Stimulated activated naive CD4-positive, alpha-beta T cell (primary cell): ENCODE data around the gene STK11.

Experiments
- DNase-seq, 6 experiments: peaks; one replicate each; lab custom pipeline; 2025; lab: John Stamatoyannopoulos, UW

The STK11 gene

GRCh38 chr19:1205114-1206099 is at the start of gene STK11:
TSS of gene STK11 (plus strand) at chr19:1205778. CDS start at chr19:1206914, 1,136 bp downstream.
- peak; percentile 97 to 99 (median 98) for DNase-seq

- DNase-seq = no peak
Observed at GRCh38 chr19:1156305-1156801, 49.2 kb upstream of the STK11 start.

GRCh38 chr19:1156830-1157615 is 48.6 kb upstream of the STK11 start:
- no peak for DNase-seq

GRCh38 chr19:1157931-1158884 is 47.4 kb upstream of the STK11 start:
- DNase-seq = no peak

GRCh38 chr19:1158885-1159448 is 46.6 kb upstream of the STK11 start:
- no peak for DNase-seq

GRCh38 chr19:1159864-1160595 is 45.5 kb upstream of the STK11 start:
- DNase-seq = no peak

GRCh38 chr19:1161716-1162115 is 43.9 kb upstream of the STK11 start:
- DNase-seq = no peak

- DNase-seq = no peak
Observed at GRCh38 chr19:1162404-1163282, 42.9 kb upstream of the STK11 start.

- DNase-seq = no peak
Observed at GRCh38 chr19:1163283-1163933, 42.2 kb upstream of the STK11 start.

- DNase-seq = no peak
Observed at GRCh38 chr19:1163934-1164683, 41.5 kb upstream of the STK11 start.

- DNase-seq = no peak
Observed at GRCh38 chr19:1164684-1165531, 40.7 kb upstream of the STK11 start.

- DNase-seq = no peak
Observed at GRCh38 chr19:1166872-1167573, 38.6 kb upstream of the STK11 start.

GRCh38 chr19:1167687-1168571 is 37.6 kb upstream of the STK11 start:
- no peak for DNase-seq

GRCh38 chr19:1168572-1169410 is 36.8 kb upstream of the STK11 start:
- no peak for DNase-seq

- no peak for DNase-seq
Observed at GRCh38 chr19:1169411-1169791, 36.2 kb upstream of the STK11 start.
